Fibroblast of skin of scalp (primary cell): ENCODE measurements around the gene AZI2.
A peak's percentile ranks its signal among the peaks of the same experiment; 100 is the strongest.

ENCODE experiments used
- DNase-seq: peaks from one replicate; pipeline ENCODE4 v3.0.0-alpha.2; 2013

AZI2 gene

GRCh38 chr3:28300345-28300962 is 48.2 kb downstream of the AZI2 start:
- no peak for DNase-seq

GRCh38 chr3:28299705-28300104 is 48.9 kb downstream of the AZI2 start:
- DNase-seq: no peak

- DNase-seq: peak; percentile 34
These were observed 52.6 kb downstream of the AZI2 start for GRCh38 chr3:28295898-28296490.

GRCh38 chr3:28294667-28295413 is 53.8 kb downstream of the AZI2 start:
- no peak for DNase-seq

GRCh38 chr3:28292622-28293021 is 56.0 kb downstream of the AZI2 start:
- DNase-seq: no peak

GRCh38 chr3:28291577-28291976 is 57.0 kb downstream of the AZI2 start:
- no peak for DNase-seq

GRCh38 chr3:28290863-28291300 is 57.7 kb downstream of the AZI2 start:
- no peak for DNase-seq

- DNase-seq: no peak
These were observed 61.6 kb downstream of the AZI2 start for GRCh38 chr3:28287046-28287445.

- DNase-seq: peak; percentile 53
These were observed 62.0 kb downstream of the AZI2 start for GRCh38 chr3:28286595-28286994.

GRCh38 chr3:28280781-28281180 is 67.8 kb downstream of the AZI2 start:
- no peak for DNase-seq

GRCh38 chr3:28279770-28280169 is 68.9 kb downstream of the AZI2 start:
- no peak for DNase-seq

- no peak for DNase-seq
These were observed 69.7 kb downstream of the AZI2 start for GRCh38 chr3:28278918-28279317.

GRCh38 chr3:28273837-28274236 is 74.8 kb downstream of the AZI2 start:
- DNase-seq: no peak
